ENCODE results near the gene NUP210L. TPM values are rescaled to one million over a fixed set of nuclear protein-coding genes. Genes with fewer than 3 reads are reported as not detected.

NUP210L gene
- total and polyA plus RNA-seq, 2 of the 13 experiments (the other 11 are each of a cell fraction or from before 2014, with no cell fraction given), result not detected

DNA sequence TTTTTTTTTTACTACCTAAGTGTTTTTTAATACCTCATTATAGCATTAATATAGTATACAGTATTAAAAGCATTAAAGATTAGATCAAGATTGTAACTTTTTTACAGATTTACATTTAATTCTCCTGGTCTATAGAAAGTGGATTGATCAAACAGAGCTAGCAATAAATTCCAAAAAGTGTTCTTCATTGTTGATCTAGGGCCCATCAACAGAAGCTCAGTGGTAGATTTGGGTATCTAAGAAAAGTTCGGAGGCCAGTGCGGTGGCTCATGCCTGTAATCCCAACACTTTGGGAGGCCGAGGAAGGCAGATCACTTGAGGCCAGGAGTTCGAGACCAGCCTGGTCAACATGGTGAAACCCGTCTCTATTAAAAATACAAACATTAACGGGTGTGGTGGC is 12.5 kb downstream of the NUP210L start (continued):
- TF ChIP-seq ZNF530 (CRISPR knock-in tag; IDR thresholded peaks at IDR 0.05; ENCODE audit: low read depth), result no peak
- no peak for TF ChIP-seq ZNF550 (CRISPR knock-in tag; IDR thresholded peaks at IDR 0.05; ENCODE audit: borderline replicate concordance)

DNA sequence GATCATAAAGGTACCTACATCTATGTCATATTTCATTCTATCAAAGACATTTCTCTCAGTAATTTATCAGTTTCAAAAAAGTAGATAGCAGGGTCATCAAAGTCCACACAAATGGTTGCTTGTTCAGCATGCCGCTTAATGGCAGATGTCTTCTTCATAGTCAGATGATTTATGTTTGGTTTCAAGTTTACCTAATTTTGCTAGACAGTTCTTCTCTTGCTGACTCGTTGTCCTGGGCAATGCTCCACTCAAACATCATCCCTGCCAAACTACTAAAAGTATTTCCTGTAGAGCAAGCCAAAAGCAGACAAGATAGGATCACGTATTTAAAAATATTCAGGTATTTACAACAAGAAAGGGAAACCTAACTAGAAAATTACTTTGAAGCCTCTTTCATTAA is 13.6 kb downstream of the NUP210L start:
- DNase-seq (ENCODE audit: low spot score) (no peak), ATAC-seq (no peak), FAIRE-seq (no peak)
- H3K9me3 ChIP-seq (ENCODE audit: low read length), result no peaks in the 10 kb centered on the region
- intact Hi-C loops (cut with micrococcal nuclease; ENCODE audit: unreplicated experiment) (no loop called here), in situ Hi-C loops (cut with HindIII; ENCODE audit: extremely low pct_ligation_motif_present, low pct_unique_long_range_greater_than_20kb) (no loop called here)
- BruUV-seq (replicated peaks), result no TSS peak
- H3K4me1 ChIP-seq (ENCODE audit: insufficient read depth, low read length), result no peaks in the 10 kb centered on the region
- H3K27me3 ChIP-seq (ENCODE audit: control insufficient read depth in 1 of 2, insufficient read depth in 2 of 2, low read length in 2 of 2), result peaks cover 0 to 3% of the 10 kb centered on the region in 2 experiments; a peak in 1 of 5 replicates
- H3K4me2 ChIP-seq (ENCODE audit: low read depth, low read length), result no peak overlapping the region
- no peaks in the 10 kb centered on the region for H3K79me2 ChIP-seq (ENCODE audit: insufficient read depth, low read length)
- no peak overlapping the region for H3K4me3 ChIP-seq (replicated peaks in 1 of 3; ENCODE audit: insufficient read depth in 1 of 3, low read depth in 2 of 3, low read length in 3 of 3)
- H3K27ac ChIP-seq (ENCODE audit: extremely low read length, insufficient read depth, low read length), result no peak overlapping the region
- CTCF ChIA-PET (ENCODE audit: low intra/inter-chr PET ratio, low total read pairs), result no interaction called here
- H2AFZ ChIP-seq (ENCODE audit: low read length), result peak overlapping the region; percentile 63
- no peaks in the 10 kb centered on the region for H4K20me1 ChIP-seq (ENCODE audit: insufficient read depth, low read length)
- H3K36me3 ChIP-seq (replicated peaks in 1 of 2; ENCODE audit: control insufficient read depth in 1 of 2, insufficient read depth in 2 of 2, low read length in 2 of 2), result no peaks in the 10 kb centered on the region
- WGBS (ENCODE audit: low lambda C conversion rate), result 40% methylated on average over 3 of the region's 3 CpGs
- POLR2A ChIA-PET, result no interaction called here
- H3K9ac ChIP-seq (ENCODE audit: insufficient read depth, low read depth, low read length), result no peak overlapping the region
- TF ChIP-seq ZNF713 (CRISPR knock-in tag; IDR thresholded peaks at IDR 0.05), result no peak
- TF ChIP-seq, protein P1, sequence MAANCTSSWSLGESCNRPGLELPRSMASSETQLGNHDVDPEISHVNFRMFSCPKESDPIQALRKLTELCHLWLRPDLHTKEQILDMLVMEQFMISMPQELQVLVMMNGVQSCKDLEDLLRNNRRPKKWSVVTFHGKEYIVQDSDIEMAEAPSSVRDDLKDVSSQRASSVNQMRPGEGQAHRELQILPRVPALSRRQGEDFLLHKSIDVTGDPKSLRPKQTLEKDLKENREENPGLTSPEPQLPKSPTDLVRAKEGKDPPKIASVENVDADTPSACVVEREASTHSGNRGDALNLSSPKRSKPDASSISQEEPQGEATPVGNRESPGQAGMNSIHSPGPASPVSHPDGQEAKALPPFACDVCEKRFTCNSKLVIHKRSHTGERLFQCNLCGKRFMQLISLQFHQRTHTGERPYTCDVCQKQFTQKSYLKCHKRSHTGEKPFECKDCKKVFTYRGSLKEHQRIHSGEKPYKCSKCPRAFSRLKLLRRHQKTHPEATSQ (CRISPR knock-in tag; IDR thresholded peaks at IDR 0.05; ENCODE audit: borderline replicate concordance), result no peak
- TF ChIP-seq ZNF3 (CRISPR knock-in tag; IDR thresholded peaks at IDR 0.05), result no peak
- TF ChIP-seq GTF3A (CRISPR knock-in tag; conservative IDR thresholded peaks at IDR 0.05), result no peak
- TF ChIP-seq, protein P2, sequence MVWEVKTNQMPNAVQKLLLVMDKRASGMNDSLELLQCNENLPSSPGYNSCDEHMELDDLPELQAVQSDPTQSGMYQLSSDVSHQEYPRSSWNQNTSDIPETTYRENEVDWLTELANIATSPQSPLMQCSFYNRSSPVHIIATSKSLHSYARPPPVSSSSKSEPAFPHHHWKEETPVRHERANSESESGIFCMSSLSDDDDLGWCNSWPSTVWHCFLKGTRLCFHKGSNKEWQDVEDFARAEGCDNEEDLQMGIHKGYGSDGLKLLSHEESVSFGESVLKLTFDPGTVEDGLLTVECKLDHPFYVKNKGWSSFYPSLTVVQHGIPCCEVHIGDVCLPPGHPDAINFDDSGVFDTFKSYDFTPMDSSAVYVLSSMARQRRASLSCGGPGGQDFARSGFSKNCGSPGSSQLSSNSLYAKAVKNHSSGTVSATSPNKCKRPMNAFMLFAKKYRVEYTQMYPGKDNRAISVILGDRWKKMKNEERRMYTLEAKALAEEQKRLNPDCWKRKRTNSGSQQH (CRISPR knock-in tag; IDR thresholded peaks at IDR 0.05; ENCODE audit: low read depth), result no peak
- no peak for TF ChIP-seq ZNF292 (CRISPR knock-in tag; IDR thresholded peaks at IDR 0.05; ENCODE audit: borderline replicate concordance, low read depth)
- no peak for TF ChIP-seq XBP1 (CRISPR knock-in tag; IDR thresholded peaks at IDR 0.05)
- TF ChIP-seq, protein P3, sequence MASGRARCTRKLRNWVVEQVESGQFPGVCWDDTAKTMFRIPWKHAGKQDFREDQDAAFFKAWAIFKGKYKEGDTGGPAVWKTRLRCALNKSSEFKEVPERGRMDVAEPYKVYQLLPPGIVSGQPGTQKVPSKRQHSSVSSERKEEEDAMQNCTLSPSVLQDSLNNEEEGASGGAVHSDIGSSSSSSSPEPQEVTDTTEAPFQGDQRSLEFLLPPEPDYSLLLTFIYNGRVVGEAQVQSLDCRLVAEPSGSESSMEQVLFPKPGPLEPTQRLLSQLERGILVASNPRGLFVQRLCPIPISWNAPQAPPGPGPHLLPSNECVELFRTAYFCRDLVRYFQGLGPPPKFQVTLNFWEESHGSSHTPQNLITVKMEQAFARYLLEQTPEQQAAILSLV (CRISPR knock-in tag; IDR thresholded peaks at IDR 0.05; ENCODE audit: borderline replicate concordance), result no peak
- TF ChIP-seq GFI1 (CRISPR knock-in tag; IDR thresholded peaks at IDR 0.05; ENCODE audit: borderline replicate concordance), result no peak
- no peak for TF ChIP-seq MLLT10 (CRISPR knock-in tag; IDR thresholded peaks at IDR 0.05)
- TF ChIP-seq PCBP1 (IDR thresholded peaks at IDR 0.05; ENCODE audit: borderline replicate concordance, low read depth, low read length), result no peak
- no peak for TF ChIP-seq JUND (CRISPR knock-in tag; IDR thresholded peaks at IDR 0.05)
- TF ChIP-seq, protein P4, sequence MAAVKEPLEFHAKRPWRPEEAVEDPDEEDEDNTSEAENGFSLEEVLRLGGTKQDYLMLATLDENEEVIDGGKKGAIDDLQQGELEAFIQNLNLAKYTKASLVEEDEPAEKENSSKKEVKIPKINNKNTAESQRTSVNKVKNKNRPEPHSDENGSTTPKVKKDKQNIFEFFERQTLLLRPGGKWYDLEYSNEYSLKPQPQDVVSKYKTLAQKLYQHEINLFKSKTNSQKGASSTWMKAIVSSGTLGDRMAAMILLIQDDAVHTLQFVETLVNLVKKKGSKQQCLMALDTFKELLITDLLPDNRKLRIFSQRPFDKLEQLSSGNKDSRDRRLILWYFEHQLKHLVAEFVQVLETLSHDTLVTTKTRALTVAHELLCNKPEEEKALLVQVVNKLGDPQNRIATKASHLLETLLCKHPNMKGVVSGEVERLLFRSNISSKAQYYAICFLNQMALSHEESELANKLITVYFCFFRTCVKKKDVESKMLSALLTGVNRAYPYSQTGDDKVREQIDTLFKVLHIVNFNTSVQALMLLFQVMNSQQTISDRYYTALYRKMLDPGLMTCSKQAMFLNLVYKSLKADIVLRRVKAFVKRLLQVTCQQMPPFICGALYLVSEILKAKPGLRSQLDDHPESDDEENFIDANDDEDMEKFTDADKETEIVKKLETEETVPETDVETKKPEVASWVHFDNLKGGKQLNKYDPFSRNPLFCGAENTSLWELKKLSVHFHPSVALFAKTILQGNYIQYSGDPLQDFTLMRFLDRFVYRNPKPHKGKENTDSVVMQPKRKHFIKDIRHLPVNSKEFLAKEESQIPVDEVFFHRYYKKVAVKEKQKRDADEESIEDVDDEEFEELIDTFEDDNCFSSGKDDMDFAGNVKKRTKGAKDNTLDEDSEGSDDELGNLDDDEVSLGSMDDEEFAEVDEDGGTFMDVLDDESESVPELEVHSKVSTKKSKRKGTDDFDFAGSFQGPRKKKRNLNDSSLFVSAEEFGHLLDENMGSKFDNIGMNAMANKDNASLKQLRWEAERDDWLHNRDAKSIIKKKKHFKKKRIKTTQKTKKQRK (IDR thresholded peaks at IDR 0.05; ENCODE audit: low read length), result no peak
- TF ChIP-seq HNRNPUL1 (IDR thresholded peaks at IDR 0.05; ENCODE audit: low read depth, low read length), result no peak
- no peak for TF ChIP-seq SOX5 (CRISPR knock-in tag; IDR thresholded peaks at IDR 0.05; ENCODE audit: borderline replicate concordance)

All from HepG2 (cell line).